Stimulated activated CD4-positive, alpha-beta T cell treated with anti-CD3 and anti-CD28 coated beads, TNF-alpha, amount 100 ng/mL, for 1 hour (primary cell): ENCODE results near the gene FILIP1.
"Not testable (repeated sequence)": the region's sequence is repeated elsewhere in the genome, so short reads cannot be mapped to it uniquely, and the experiment has no call there.

ENCODE experiments used
- DNase-seq, 3 donors: peaks; one replicate each; pipeline ENCODE4 v3.0.0-alpha.2; 2020; ENCODE audit warnings: low read depth in 3 of 3, low spot score in 1 of 3

Gene FILIP1

DNA sequence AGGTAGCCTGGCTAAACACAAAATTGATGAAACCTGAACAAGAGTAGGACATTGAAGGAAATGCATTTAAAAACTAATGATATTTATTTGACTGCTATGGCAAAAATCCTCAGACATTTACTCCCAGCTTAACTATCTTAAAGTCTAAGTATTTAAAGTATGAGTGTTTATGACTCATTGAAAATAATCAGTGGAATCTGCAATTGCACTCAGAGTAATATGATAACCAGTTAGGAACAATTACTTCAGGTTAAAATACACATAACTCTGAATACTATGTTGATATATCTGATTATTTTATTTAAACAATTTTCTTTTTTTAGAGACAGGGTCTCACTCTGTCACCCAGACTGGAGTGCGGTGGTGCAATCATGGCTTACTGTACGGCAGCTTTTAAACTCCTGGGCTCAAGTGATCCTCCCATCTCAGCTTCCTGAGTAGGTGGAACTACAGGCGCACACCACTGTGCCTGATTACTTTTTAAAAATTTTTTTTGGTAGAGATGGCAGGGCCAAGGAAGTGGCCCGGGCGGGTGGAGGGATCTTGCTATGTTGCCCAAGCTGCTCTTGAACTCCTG lies 43.9 kb downstream of the FILIP1 start:
- DNase-seq = no peak

DNA sequence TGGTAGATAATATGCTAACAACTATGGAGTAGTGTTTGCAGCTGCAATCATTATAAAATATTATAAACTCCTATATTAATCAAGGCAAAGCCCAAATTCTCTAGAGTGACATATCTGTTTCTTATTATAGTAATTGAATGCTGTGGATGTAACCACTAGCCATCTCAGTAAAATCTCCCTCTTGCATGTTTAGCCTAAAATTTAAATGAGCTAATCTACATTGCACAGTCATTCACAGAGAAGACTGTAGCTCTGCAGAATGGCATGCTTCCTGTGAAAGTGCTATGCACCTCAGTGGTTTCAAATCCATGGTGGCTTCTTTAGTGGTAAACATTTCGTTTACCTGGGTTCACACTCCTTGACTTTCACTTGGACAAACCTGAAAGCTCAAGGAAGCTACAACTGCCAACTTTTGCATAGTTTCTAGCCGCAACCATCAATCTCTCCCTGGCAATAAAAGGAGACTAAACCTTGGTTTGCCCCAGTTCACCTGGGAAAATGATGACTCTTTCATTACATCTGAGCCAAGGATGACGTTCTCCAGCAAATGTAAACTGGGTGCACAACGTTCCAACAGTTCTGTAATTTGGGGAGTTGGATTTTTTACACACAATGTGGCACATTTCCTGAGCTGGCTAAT lies 47.2 kb downstream of the FILIP1 start:
- no peak for DNase-seq

DNA sequence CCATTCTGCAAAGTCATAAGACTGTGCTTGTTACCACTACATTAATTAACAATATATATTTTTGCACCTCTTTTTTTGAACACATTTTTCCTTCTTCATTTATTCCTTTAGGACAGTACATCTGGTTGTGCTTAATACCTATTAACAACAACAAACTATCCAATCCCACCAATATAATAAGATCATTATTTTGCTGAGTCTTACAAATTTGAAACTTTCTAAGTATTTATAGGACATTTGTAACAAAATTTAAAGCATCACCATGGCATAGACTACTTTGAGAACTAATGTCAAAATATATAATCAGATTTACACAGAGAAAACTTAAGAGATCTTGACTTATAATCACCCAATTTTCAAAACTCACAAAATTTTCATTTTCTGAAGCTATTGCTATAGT lies 47.9 kb downstream of the FILIP1 start:
- no peak for DNase-seq

DNA sequence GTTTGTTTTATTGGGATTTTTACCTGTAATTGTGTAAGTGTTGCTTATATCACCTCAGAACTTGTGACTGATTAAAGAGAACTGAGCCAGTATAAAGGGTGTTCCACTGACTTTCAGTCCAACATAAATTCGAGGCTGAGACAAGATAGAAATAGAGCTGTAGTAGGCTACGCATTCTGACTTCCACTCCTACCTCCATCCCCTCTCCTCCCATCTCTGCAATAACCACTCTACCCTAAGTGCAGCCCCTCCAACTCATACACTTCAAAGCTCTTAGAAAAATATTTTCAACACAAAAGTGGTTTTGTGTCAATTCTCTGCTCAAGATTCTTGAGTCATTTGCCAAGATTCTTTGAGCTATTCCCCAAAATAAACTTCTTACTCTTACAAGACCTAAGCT lies 48.7 kb downstream of the FILIP1 start:
- no peak for DNase-seq

DNA sequence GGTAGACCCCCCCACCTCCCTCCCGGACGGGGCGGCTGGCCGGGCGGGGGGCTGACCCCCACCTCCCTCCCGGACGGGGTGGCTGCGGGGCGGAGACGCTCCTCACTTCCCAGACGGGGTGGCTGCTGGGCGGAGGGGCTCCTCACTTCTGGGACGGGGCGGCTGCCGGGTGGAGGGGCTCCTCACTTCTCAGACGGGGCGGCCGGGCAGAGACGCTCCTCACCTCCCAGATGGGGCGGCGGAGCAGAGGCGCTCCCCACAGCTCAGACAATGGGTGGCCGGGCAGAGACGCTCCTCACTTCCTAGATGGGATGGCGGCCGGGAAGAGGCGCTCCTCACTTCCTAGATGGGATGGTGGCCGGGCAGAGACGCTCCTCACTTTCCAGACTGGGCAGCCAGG lies 51.7 kb downstream of the FILIP1 start:
- not testable (repeated sequence) for DNase-seq

DNA sequence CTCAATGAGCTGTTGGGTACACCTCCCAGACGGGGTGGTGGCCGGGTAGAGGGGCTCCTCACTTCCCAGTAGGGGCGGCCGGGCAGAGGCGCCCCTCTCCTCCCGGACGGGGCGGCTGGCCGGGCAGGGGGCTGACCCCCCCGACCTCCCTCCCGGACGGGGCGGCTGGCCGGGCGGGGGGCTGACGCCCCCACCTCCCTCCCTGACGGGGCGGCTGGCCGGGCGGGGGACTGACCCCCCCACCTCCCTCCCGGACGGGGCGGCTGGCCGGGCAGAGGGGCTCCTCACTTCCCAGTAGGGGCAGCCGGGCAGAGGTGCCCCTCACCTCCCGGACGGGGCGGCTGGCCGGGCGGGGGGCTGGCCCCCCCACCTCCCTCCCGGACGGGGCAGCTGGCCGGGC lies 52.1 kb downstream of the FILIP1 start:
- DNase-seq = not testable (repeated sequence)

DNA sequence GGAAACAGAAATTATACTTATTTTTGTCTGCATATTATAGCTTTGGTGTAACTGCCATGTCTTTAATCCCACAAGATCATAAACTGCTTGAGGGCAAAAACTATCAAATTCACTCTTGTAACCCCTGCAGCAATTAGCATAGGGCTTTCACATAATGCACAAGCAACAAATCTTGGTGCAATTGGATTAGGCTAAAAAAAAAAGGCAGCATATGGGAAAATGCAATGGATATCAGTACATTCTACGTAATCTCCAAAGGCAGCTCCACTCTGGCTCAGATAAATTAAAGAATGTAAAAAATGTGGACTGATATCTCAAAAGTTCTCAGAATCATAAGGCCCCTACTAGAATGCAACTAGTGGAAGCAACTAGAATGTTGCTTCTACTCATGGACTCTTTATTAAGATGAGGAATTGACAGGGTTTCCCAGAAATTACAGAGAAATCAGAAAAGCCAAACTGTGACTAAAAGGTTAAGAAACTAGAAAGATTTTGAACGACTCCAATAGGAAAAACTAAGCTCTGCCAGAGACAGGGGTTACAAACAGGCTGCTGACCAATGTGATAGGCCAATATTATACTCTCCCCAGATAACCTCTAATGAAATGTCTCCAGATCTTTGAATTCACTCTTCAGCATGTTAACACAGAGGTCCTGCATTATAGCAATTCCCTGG lies 55.0 kb downstream of the FILIP1 start:
- no peak for DNase-seq

DNA sequence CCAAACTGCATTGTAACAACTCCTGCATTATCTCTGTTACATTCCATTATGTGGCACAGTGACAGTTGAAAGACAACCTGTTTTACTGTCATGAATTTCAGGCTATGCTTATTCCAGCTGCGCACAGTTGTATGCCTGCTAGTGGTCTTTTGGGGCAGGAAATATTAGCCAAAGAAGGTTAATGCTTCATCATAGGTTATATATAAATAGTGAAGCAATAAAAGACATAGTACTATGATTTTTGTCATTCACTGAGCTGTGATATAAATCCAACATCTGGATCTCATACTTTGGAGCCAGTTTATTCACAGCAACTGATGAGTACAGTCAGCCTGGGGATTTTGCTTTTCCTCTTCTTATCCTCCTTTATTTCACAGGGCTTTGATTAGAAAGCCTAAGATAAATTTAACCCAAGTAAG lies 55.6 kb downstream of the FILIP1 start:
- no peak for DNase-seq

DNA sequence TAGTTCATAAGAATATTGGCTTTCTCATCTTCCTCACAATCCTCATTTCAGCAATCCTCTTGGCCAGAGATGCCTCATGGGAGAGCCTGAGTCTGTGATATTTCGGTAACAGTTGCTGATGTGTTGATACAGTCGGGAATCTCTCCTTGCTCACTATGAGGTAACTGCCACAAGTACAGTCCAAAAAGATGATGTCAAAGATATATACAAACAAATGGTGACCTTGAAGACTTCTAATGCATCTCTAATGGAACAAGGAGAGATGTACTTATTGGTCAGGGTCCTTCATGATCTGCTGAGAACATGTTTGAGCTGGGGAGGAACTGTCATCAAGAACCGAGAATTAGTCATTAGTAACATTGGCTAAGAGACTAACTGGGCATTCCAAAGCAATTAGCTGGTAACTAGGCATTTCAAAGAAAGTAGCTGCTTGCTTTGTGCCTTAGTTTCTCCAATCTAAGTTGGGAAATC lies 56.1 kb downstream of the FILIP1 start:
- no peak for DNase-seq

DNA sequence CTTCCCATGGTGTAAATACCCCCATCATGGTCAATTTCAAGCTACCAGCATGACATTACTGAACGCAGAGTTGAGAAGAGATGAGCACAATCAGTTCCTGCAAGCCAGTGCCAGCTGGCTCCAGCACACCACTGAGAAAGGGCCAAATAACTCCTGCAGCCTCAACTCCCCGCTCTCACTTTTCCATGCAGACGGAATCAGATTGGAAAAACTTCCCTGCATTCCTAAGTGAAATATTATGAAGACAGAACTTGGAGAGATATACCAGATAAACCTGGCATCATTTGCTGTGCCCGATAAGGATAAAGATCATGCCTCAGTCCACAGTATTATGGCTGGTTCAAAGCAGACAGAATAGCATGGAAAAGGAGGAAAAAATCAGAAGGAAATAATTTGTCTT lies 56.7 kb downstream of the FILIP1 start:
- no peak for DNase-seq

DNA sequence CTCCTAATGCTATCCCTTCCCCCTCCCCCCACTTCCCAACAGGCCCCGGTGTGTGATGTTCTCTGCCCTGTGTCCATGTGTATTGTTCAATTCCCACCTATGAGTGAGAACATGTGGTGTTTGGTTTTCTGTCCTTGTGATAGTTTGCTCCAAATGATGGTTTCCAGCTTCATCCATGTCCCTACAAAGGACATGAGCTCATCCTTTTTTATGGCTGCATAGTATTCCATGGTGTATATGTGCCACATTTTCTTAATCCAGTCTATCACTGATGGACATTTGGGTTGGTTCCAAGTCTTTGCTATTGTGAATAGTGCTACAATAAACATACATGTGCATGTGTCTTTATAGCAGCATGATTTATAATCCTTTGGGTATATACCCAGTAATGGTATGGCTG lies 60.8 kb downstream of the FILIP1 start:
- DNase-seq = not testable (repeated sequence)

DNA sequence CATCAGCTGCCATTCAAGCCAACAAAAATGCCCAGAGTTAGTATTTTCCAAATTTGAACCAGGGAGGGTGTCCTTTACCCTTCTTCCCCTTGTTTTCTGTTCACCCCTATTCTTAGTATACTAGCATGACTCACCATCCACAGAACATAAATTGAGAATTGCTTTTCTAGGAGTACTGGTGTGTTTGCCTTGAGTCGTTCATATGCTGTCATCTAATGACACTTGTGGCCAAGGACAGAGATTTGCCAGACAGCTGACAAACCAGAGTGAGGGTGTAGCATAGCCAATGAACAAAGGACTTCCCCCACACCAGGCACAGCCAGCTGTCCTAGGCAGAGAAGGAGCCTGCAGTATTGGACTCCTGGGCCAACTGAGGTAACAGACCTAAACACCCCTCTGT lies 62.2 kb downstream of the FILIP1 start:
- no peak for DNase-seq

DNA sequence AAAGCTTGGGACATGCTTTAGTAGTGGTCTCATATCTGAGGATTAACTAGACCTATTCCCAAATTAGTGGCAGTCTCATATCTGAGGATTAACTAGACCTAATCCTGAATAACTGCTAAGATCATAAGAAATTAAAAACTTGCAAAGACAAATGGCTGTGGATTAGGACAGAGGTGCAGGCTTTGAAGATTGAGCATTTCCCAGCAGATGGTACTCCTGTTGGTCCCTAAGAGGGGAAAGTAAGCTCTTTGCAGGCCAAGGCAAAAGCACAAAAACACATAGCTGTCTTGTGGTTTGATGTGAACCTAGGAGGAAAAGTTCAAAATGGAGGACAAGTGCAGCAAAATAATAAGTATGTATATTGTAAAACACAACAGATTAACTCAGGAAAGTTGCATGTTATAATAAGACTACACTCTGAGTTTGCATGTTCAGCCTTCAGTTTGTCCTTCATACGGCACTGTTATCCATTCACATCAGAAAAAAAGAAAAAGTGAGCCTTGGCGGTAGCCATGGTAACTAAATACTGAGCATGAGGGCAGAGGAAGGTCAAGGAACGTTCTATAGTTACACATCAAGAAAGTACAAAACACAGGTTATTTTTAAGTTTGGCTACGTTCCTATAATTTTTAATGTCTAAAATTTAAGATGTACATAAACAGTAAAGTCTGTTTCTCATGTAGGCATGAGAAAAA lies 62.8 kb downstream of the FILIP1 start:
- DNase-seq = no peak

DNA sequence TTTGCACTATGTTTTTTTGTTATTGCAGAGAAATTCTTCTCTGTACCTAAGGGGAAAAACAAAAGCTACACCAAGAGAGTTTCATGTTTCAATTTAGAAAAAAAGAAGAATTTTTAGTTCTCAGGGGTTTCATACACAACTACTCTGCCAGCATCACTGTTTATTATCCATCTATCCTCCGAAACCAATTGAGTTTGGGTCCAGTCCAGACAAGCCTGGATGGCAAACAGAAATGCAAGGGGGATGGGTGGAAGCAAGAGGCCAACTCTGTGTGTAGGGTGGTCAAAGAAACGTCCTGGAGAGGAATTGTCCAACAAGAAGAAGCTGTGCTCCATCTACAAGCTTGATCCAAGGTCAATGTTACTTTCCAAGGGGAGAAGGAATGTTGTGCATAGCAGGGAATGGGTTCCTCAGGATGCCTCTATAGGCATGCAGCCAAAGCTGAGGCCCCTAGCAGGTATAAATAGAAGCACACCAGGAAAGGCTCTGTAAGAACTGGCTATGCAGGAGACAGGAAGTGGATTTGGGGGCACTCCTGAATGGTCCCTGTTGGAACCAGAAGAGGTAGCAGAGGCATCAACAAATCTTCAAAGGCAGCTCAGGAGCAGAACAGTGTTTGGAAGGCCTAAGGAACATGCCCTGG lies 64.4 kb downstream of the FILIP1 start:
- no peak for DNase-seq

DNA sequence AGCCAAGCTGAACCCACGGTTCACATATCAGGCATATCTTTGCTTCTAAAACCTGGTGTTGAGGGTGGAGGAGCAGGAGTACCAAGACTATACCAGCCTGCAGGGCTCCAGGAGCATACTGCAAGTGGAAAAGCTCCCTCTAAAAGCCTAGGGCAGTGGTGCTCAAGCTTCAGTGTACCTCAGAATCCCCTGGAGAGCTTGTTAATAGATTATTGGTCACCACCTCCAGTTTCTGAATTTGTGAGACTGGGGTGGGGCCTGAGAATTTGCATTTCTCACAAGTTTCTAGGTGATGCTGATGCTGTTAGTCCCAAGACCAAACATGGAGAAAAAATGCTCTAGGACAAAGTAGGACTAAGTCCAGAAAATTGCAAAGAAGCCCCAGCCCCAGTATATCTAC lies 65.4 kb downstream of the FILIP1 start:
- DNase-seq = no peak

DNA sequence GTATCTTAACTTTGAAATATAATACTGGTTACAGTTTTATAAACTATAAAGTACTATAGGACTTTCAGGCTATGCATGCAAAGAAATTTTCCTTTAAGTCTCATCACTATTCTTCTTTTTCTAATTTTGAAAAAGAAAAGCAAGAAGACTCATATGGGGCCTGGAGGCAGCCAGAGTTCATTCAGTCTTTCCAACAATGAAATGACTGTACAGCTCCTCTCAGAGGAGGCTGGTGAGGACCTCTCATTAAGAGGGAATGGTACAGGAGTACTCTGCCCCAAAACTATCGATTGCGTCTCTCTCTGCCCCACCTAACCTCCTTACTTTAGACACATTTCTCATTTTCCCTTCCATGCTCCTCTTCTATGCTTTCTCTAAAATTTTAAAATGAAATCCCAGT lies 66.3 kb downstream of the FILIP1 start:
- DNase-seq = no peak

DNA sequence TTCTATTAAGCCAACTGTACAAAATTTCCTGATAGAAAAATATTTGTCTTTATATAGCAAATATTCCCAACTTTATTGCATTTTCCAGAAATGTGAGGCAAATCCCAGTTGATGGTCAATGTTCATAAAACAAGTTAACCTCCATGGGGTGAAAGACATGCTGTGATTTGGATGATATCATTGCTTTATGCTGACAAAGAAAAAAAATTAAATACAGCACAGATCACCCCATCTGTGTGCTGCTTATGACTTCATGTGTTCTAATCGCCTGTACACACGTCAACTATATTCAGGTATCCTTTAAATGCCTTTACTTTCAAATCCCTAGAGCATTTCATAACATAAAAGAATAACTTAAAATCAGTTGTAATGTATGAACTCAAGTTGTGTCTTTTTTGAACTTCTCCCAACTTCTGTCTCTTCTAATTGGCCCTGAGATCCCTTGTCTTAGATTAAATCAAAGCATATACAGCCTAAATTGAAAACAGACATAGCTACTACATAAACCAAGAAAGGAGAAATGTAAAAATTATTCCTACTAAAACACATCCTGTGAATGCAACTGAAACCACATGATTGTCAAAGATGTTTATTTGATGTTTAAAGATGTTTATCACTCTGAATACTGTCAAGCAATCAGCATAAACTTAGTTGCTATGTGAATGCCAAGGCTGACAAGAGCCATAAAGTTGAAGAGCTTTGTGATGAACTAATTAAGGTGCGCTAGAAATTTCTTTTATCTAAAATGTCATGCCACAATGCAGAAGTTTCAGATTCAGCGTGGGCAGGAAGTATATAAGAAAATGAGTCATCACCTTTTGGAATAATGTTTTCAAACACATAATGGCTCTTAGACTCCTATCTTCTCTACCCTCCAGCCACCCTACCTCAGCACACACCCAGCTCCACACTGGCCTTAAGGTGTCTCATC lies 68.7 kb downstream of the FILIP1 start:
- no peak for DNase-seq

DNA sequence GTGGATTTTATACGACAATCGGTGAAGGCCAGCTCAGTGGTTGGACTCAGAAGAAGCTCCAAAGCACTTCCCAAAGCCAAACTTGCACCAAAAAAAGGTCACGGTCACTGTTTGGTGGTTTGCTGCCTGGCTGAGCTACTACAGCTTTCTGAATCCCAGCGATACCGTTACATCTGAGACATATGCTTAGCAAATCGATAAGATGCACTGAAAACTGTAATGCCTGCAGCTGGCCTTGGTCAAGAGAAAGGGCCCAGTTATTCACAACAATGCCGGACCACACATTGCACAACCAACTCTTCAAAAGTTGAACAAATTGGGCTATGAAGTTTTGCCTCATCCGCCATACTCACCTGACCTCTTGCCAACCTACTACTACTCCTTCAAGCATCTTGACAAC lies 70.2 kb downstream of the FILIP1 start:
- DNase-seq = no peak

DNA sequence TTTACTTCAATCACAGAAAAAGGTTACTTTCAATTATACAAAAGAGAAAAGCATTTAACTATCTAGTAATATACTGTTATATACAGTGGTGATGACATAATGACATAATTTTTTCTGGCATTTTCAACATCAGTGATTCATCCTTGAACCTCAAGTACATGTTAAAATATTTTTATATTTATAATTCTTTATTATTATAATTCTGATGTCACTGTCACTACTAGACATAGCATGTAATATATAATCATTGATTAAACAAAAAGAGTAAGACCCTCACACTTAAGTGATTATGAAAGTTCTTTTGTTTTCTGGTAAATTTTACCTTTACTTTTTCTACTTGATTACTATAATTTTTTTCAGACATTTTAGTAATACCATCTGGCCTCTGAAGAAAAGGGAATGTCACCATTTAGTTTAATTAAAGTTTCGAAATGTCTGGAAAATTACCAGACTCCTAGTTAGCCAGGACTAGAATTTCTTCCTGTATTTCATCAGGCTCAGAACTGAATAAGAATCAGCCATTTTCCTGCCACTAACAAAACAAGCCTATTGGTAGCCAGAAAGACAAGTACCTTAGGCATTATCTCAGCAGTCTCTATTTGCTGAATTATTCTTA lies 71.5 kb downstream of the FILIP1 start:
- DNase-seq = no peak
